Testis (tissue), 2 donors: ENCODE measurements around the gene CFAP157.

Experiments
- CTCF ChIP-seq, 3 experiments: fragments of 450-650 bp in 2 of 3; fragments of 200-600 bp in 1 of 3; sonication (generic) in 1 of 3; IDR thresholded peaks; one replicate each; pipeline ENCODE4 v1.5.1; 2016 to 2019; ENCODE audit warnings: antibody characterized with exemption in 3 of 3, mild to moderate bottlenecking in 2 of 3, moderate library complexity in 1 of 3
- POLR2A ChIP-seq: fragments of 450-650 bp; IDR thresholded peaks from one replicate; pipeline ENCODE4 v1.6.1; 2017; ENCODE audit warnings: antibody characterized with exemption, mild to moderate bottlenecking, moderate library complexity

- TF ChIP-seq CTCF (IDR thresholded peaks at IDR 0.05) (no peak), POLR2A (no peak)
Observed at GRCh38 chr9:127714020-127714750, 7.4 kb downstream of the CFAP157 start.
